Adrenal gland (tissue), 5 donors: ENCODE measurements around the gene EDN2.

Experiments
- POLR2A ChIP-seq, 2 donors: fragments of 450-650 bp; IDR thresholded peaks; one replicate each; pipeline ENCODE4 v1.6.1; 2017; ENCODE audit warnings: antibody characterized with exemption in 2 of 2, mild to moderate bottlenecking in 2 of 2, moderate library complexity in 1 of 2
- TF ChIP-seq, protein P1 (sequence below), 6 experiments: fragments of 450-650 bp in 4 of 6; fragments of 200-600 bp in 2 of 6; sonication (generic) in 1 of 6; IDR thresholded peaks; 1 replicate in 5 of 6; 2 replicates in 1 of 6; pipeline versions ENCODE4 v1.5.1 to v1.8.0; 2016 to 2021; ENCODE audit warnings: antibody characterized with exemption in 6 of 6, mild to moderate bottlenecking in 2 of 6, moderate library complexity in 1 of 6
- donor health status: DM: no; HTN: no; CAD: no.

DNA sequence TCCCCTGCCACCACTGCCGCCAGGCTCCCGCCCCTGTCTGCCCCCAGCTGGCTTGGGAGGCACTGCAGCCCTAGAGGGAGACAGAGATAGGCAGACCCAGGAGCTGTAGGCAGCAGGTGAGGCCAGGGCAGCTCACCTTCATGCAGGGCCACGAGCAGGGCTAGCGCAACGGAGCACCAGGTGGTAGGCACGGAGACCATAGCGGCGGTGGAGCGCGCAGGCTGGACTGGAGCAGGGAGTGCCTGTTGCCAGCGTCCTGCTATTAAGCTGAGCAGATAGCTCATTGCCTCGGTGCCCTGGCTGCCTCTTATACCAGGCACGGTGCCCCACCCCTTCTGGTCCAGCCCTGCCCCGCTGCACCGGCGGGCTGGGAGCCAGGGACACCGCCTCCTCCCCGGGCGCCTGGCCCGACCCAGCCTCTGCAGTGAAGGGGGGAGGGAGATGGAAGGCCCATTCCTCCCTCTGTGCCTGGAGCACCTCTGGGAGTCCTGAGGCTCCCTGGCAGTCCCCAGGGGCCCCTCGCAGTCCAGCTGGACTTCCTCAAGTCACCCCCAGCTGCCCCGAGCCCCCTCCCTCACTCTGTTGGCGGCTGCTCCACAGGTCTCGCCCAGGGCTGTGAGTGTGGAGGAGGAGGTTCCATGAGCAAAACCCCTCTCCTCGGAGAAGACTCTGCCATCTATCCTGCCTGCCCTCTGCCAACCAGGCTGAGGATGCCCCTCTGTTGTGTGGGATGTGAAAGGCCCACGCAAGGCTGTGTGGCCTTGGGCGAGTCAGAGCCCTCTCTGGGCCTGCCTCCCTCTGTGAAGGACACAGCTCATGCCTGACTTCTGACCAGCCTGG is at the start of gene EDN2:
- TF ChIP-seq, protein P1, sequence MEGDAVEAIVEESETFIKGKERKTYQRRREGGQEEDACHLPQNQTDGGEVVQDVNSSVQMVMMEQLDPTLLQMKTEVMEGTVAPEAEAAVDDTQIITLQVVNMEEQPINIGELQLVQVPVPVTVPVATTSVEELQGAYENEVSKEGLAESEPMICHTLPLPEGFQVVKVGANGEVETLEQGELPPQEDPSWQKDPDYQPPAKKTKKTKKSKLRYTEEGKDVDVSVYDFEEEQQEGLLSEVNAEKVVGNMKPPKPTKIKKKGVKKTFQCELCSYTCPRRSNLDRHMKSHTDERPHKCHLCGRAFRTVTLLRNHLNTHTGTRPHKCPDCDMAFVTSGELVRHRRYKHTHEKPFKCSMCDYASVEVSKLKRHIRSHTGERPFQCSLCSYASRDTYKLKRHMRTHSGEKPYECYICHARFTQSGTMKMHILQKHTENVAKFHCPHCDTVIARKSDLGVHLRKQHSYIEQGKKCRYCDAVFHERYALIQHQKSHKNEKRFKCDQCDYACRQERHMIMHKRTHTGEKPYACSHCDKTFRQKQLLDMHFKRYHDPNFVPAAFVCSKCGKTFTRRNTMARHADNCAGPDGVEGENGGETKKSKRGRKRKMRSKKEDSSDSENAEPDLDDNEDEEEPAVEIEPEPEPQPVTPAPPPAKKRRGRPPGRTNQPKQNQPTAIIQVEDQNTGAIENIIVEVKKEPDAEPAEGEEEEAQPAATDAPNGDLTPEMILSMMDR (IDR thresholded peaks at IDR 0.05): peak in 2 of 6 experiments; percentile 23
- TF ChIP-seq POLR2A (IDR thresholded peaks at IDR 0.05): no peak
